Stimulated activated CD8-positive, alpha-beta memory T cell treated with anti-CD3 and anti-CD28 coated beads, Interleukin-12 subunit alpha, Interleukin-12 subunit beta, amount 100 ng/mL, for 24 hours (primary cell): ENCODE measurements around the gene TMEM98.
"Not testable (repeated sequence)": the region's sequence is repeated elsewhere in the genome, so short reads cannot be mapped to it uniquely, and the experiment has no call there.

Experiments used
- DNase-seq: peaks from one replicate; pipeline ENCODE4 v3.0.0-alpha.2; 2020; ENCODE audit errors: extremely low read depth

The TMEM98 gene

DNA sequence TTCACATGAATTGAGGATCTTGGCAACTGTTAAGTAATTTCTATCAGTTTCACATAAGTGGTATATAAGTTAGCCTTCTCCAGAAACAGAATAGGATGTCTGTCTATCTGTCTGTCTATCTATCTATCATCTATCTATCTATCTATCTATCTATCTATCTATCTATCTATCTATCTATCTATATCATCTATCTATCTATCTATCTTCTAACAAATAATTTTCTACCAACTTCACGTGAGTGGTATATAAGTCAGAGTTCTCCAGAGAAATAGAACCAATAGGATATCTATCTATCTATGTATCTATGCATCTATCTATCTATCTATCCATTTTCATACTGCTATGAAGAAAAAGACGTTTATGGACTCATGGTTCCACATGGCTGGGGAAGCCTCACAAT, 52.3 kb downstream of the TMEM98 start:
- no peak for DNase-seq

DNA sequence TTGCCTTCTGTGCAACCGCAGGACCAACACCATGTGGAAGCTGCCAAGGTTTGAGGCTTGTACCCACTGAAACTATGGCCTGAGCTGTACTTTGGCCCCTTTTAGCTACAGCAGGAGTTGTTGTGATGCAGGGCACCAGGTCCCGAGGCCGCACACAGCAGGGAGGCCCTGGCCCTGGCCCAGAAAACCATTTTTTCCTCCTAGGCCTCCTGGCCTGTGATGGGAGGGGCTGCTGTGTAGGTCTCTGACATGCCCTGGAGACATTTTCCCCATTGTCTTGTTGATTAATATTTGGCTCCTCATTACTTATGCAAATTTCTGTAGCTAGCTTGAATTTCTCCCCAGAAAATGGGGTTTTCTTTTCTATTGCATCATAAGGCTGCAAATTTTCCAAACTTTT, 53.7 kb downstream of the TMEM98 start:
- DNase-seq: not testable (repeated sequence)

DNA sequence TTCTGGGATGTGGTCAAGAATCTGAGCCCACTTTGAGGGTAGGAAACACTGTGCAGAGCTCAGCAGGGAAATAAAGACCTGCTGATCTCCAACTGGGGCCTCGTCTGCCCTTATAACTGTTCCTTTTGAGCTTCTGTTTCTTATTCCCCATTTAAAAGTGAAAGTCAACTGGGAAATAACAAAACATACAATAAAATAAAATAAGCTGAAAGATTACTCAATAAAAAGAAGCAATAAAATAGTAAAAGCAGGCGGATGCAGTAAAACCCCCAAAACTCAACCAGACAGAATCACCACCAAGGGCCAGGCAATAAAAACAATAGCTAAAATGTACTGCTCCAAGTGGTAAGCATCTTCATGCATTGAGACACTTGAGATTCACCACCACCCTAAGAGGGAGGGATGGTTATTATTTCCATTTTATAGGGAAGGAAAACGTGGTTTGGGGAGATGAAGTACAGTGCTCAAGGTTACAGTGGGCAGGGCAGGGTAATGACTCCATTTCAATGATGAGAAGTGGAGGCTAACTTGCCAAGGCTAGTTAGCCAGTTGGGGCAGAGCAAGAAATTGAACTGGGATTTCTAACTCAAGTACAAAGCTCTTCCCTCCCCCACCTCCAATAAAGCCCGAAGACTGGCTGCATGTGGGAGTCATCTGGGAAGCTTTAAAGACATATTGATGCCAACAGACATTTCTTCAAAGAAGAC, 57.2 kb downstream of the TMEM98 start:
- DNase-seq: no peak

DNA sequence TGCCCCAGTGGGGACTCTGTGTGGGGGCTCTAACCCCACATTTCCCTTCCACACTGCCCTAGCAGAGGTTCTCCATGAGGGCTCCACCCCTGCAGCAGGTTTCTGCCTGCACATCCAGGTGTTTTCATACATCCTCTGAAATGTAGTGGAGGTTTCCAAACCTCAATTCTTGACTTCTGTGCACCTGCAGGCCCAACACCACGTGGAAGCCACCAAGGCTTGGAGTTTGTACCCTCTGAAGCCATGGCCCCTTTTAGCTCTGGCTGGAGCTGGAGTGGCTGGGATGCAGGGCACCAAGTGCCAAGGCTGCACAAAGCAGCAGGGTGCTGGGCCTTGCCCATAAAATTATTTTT, 59.5 kb downstream of the TMEM98 start:
- DNase-seq: not testable (repeated sequence)

DNA sequence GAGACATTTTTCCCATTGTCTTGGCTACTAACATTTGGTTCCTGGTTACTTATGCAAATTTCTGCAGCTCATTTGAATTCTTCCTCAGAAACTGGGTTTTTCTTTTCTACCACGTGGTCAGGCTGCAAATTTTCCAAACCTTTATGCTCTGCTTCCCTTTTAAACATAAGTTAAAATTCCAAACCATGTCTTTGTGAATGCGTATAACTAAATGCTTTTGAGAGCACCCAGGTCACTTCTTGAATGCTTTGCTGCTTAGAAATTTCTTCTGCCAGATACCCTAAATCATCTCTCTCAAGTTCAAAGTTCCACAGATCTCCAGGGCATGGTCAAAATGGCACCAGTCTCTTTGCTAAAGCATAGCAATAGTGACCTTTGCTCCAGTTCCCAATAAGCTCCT, 59.9 kb downstream of the TMEM98 start:
- DNase-seq: not testable (repeated sequence)

DNA sequence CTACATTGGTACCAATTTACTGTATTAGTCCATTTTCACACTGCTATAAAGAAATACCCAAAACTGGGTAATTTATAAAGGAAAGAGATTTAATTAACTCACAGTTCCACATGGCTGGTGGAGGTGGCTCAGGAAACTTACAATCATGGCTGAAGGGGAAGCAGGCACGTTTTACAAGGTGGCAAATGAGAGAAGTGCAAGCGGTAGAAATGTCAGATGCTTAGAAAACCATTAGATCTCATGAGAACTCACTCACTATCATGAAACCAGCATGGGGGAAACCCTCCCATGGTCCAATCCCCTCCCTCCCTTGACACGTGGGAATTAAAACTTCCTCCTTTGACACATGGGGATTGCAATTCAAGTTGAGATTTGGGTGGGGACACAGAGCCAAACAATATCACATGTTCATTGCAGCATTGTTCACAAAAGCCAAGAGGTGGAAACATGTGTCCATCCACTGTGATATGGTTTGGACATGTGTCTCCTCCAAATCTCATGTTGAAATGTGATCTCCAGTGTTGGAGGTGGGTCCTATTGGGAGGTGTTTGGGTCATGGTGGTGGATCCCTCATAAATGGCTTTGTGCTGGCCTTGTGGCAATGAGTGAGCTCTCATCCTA, 60.6 kb downstream of the TMEM98 start:
- DNase-seq: no peak

DNA sequence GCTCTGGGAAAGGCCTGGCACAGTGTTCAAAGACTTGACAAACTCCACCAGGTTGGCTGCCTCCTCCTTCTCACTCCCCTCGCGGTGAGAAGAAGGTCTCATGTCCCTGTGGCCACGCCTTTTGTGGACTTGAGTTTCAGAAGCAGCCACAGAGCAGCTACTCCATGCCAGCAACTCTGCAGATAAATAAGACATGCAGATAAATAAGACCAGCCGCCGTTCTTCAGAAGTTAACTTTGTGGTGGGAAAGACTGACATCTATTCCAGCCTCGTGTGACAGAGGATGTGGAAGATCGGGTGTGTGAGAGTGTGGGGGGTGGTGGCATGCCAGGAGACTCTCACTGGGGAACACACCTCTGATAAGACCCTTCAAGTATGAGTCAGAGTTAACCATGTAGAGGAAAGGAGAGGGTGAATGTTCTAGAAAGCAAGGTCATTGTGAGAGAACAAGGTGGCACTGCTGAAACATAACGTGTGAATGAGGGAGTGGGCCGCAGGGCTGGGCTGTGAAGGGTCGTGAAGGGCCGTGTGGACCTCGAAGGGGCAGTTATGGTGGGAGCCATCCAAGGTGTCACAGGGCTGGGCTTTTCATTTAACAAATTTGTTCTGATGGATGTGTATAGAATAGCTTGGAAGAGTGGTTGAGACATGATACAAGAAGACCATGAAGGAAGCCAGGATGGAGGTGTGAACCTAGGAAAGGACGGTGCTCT, 64.5 kb downstream of the TMEM98 start:
- no peak for DNase-seq

DNA sequence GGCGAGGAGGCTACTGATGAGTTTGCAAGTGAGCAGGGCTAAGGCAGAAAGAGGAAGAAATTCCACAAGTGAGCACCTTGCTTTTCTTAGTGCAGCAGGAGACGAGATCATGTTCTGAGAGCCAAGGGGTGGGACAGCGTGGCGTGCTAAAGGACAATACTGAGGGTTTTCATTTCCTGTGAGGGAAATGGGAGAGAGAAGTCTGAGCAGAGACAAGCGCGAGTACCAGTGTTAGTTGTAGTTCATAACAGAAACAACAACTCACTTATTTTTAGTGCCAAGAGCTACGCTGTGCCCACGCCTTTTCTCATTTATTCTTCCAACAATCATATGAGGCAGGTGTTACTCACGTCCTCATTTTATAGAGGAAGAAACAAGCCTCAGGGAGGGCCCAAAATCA, 66.0 kb downstream of the TMEM98 start:
- no peak for DNase-seq
